PC-3 (cell line): ENCODE results near the gene COPS8.

ENCODE experiments used
- CTCF ChIP-seq: fragments of 300-600 bp; sonication (generic); conservative IDR thresholded peaks from 2 replicates; pipeline ENCODE4 v1.5.1; 2017; ENCODE audit warnings: antibody characterized with exemption, low read depth, mild to moderate bottlenecking, low read length
- EZH2 ChIP-seq: fragments of 300-600 bp; sonication (generic); IDR thresholded peaks from one replicate; pipeline ENCODE4 v1.6.1; 2017; ENCODE audit warnings: antibody characterized with exemption, mild to moderate bottlenecking, low read length; ENCODE audit not compliant: unreplicated experiment
- EZH2phosphoT487 ChIP-seq: fragments of 300-600 bp; sonication (generic); IDR thresholded peaks from 2 replicates; pipeline ENCODE4 v1.6.1; 2018; ENCODE audit warnings: mild to moderate bottlenecking, antibody characterized with exemption, low read length, borderline replicate concordance

GRCh38 chr2:237062585-237062984 is 23.1 kb upstream of the COPS8 start:
- TF ChIP-seq CTCF = no peak
- no peak for TF ChIP-seq EZH2
- no peak for TF ChIP-seq EZH2phosphoT487
